T-helper 2 cell (primary cell): Measurements from ENCODE around the gene RPS3A.
"Not testable (repeated sequence)": the region's sequence is repeated elsewhere in the genome, so short reads cannot be mapped to it uniquely, and the experiment has no call there.

Source experiments
- DNase-seq, 5 experiments: peaks; one replicate each; pipeline versions ENCODE4 v3.0.0 to v3.0.0-alpha.2; 2012 to 2022
- total RNA-seq, 2 donors: gene quantifications; one replicate each; lab custom pipeline; 2026; lab: John Stamatoyannopoulos, UW

The RPS3A gene
- 952 to 1,320 reads per million in 2 donors for total RNA-seq

DNA sequence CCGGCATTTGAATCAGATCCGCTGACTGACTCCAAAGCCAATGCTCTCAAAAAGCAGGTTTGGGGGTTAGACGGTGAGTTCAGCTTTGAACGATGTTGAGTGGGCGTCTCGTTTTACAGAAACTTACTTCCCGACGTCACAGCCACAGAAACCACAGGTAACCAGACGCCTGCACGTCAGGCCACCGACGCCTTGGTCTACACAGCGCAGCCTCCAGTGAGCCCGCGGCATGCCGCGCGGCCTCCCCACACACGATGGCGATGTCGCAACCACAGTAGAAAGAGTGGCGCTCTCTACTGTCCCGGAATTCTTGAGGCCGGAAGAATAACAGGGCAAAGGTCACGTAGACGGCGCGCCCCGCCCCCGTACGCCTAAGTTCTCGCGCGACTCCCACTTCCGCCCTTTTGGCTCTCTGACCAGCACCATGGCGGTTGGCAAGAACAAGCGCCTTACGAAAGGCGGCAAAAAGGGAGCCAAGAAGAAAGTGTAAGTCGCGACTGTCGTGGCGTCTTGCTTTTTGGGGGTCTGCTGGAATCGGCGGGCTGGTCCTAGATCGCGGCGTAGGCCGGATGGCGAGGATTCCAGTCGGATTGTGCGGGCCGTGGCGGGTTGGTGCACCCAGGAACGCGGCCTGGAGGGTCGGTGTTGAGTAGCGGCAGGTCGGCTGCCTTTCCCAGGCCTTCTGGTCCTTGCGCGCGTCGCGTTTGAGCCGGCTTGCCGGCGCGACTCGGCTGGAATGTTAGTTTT, at the start of gene RPS3A:
RPS3A (plus strand) TSS at position 400 of the 747 bp plus-strand sequence; CDS start at position 425, 25 bp downstream.
- DNase-seq: peak; percentile 91 to 99 (median 96)

DNA sequence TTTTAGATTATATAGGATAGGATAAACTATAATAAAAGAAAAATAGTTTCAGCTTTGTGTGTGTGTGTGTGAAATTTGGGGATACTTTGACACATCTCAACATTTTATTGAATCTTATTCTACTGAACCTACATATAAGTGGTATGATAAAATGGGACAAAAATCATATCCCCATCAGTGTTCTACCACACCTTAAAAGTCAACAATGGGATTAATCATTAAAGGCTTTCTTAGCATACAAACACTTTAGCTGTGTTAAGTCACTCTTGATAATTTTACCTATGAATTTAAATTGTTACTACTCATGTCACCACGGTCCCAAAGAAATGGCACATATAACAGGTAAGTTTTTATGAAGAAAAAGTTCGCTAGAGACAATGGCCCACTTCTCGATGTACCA, 46.6 kb upstream of the RPS3A start:
- no peak for DNase-seq

DNA sequence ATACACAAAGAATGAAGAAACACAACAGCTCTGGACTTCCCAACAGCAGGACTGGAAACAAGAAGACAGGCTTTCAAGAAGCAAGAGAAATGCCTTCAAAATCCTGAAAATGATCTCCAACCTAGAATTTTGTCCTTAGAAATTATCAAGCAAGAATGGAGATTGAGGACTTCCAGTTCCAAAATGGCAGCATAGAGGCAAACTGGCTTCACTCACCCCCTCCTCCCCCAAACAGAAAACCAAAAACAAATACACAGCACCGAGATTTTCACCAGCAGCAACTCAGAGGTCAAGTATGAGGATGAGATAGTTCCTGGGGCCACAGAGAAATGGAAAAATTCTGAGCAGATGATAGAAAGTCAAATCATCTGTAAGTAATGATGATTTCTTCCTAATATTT, 43.9 kb upstream of the RPS3A start:
- DNase-seq: no peak

DNA sequence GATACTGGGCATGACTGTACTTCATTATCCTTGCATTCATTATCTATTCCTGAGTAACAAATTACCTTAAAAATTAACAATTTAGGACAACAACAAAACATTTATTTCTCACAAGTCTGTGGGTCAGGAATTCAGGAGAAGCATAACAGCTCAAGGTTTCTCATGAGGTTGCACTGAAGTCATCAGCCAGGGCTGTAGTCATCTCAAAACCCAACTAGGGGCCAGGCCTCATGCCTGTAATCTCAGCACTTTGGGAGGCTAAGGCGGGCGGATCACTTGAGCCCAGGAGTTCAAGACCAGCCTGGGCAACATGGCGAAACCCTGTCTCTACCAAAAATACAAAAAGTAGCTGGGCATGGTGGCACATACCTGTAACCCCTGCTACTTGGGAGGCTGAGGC, 36.3 kb upstream of the RPS3A start:
- DNase-seq: not testable (repeated sequence)

DNA sequence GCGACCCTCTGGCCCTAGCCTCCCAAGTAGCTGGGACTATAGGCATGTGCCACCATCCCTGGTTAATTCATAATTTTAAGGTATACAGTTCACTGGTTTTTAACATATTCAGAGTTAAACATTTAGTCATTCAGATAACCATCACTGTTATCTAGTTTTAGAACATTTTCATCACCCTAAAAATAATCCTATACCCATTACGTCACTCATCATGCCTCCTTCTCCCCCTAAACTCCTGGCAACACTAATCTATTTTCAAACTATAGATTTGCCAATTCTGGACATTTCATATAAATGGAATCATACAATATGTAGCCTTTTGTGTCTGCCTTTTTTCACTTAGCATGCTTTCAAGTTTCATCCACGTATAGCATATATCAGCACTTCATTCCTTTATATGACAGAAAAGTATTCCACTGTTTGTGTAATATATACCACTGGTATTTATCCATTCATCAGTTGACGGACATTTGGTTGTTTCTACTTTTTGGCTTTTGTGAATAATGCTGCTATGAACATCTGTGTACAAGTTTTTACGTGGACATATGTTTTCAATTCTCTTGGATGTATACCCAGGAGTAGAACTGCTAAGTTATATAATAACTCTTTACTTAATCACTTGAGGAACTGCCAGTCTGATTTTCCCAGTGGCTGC, 32.0 kb upstream of the RPS3A start:
- no peak for DNase-seq

DNA sequence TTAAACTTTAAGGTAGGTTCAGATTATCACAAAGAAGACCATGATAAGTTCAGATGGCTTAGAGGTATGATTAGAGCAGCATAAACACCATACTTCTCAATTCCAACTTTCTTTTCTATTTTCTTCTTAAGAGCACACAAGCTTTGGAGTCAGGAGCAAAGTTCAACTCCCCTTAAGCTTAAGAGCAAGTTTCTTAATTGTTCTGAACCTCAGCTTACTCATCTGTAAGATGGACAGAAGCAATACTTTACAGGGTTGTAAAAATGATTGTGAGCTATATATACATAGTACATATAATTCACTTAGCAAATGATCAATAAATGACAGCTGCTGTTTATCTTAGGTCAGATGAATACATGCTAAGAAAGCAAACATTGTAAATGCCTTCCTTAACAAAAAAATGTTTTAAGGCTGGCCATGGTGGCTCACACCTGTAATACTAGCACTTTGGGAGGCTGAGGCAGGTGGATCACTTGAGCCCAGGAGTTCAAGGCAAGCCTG, 25.0 kb upstream of the RPS3A start:
- DNase-seq: no peak

DNA sequence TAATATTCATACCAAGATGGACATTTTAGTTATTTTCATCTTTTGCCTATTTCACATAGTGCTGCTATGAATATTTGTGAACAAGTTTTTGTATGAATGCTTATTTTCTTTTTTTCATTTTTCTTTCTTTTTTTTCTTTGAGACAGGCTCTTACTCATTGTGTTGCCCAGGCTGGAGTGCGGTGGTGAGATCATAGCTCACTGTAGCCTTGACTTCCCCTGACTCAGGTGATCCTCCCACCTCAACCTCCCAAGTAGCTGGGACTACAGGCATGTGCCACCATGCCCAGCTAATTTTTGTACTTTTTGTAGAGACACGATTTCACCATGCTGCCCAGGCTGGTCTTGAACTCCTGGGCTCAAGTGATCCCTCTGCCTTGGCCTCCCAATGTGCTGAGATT, 21.4 kb upstream of the RPS3A start:
- not testable (repeated sequence) for DNase-seq

DNA sequence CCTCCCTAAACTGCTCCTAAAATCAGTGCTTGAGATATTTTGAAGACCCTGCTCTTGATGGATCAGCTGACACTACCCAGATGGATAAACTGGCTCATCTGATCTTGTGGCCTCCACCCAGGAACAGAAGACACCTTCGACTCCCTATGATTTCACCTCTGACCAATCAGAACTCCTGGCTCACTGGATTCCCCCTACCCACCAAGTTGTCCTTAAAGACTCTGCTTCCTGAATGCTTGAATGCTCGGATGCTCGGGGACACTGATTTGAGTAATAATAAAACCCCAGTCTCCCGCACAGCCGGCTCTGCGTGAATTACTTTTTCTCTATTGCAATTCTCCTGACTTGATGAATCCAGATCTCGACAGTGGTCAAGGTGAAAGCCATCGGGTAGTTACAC, 12.0 kb upstream of the RPS3A start:
- DNase-seq: no peak

DNA sequence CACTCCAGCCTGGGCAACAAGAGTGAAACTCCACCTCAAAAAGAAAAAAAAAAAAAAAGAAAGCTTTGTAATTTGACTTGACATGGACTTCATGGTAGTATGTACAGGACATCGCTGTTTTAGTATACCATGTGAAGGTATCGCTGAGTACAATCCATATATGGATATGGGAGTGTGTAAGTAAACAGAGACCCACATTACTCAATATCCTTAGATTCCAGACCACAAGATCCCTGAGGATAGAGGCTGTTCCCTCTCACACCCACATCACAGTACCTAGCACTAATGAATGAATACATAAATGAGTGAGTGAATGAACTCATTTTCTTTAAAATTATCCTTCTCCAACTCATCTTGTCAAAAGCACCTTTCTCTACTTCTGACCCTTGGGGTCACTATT, 8.4 kb upstream of the RPS3A start:
- DNase-seq: no peak

DNA sequence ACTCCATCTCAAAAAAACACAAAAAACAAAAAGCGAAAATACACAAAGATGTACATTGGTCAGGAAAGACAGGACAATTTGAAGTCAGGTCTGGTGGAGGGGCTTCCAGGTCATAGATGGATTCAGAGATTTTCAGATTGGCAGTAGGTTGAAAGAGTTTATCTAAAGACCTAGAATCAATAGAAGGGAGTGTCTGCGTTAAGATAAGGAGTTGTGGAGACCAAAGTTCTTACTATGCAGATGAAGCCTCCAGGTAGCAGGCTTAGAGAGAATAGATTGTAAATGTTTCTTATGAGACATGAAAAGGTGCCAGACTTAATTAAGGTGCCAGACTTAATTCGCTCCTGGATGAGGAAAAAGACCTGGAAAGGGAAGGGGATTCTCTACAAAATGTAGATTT, 6.9 kb upstream of the RPS3A start:
- DNase-seq: no peak

DNA sequence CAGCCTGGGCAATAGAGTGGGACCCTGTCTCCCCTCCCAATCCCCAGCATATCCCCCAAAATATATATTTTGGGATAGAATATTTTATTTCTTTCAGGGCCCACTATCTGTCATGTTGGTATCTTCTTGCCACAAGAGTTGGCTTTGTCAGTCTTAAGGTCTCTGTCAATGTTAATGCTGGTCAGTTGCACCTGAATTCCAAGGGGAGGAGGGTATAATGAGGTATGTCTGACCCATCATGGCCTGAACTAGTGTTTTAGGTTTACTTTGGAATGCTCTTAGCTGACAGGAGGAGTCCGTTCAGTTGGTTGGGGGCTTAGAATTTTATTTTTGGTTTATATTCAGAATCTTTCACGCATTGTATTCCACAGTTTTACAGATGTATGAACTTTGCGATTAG, 6.2 kb upstream of the RPS3A start:
- no peak for DNase-seq

DNA sequence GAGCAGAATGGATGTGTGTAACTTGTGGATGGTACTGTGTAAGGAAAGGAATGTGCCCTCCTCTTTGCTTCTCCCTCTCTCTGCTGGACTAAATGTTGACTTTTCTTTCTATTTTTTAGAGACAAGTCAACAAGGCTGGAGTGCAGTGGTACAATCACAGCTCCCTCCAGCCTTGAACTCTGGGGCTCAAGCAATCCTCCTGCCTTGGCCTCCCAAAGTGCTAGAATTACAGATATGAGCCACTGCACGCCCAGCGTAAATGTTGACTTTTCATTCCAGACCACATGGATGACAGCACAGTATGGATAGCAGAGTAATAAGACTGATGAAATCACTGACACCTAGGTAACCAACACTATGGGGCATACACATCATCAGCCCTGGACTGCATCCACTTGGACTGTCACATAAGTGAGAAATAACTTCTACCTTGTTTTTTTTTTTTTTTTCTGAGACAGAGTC, 5.1 kb upstream of the RPS3A start:
- DNase-seq: no peak

DNA sequence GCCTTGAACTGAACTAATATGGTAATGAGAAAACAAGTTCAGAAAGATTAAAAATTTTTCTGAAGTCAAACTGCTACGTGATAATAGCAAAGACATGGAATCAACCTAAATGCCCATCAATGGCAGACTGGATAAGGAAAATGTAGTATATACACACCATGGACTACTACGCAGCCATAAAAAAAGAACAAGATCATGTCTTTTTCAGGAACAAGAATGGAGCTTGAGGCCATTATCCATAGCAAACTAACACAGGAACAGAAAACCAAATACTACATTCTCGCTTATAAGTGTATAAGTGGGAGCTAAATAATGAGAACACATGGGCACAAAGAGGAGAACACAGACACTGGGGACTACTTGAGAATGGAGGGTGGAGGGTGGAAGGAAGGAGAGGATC, 4.3 kb upstream of the RPS3A start:
- no peak for DNase-seq

DNA sequence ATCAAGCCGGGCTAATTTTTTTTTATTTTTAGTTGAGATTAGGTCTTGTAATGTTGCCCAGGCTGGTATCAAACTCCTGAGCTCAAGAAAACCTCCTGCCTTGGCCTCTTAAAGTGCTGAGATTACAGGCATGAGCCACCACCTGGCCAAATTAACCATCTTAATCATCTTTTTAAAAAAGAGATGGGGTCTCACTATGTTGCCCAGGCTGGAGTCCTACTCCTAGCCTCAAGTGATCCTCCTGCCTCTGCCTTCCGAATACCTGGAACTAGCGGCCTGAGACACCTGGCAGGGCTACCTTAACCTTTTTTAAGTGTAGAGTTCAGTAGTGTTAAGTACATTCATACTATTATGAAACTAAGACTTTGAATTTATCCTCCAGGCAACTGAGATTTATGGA, 1.7 kb upstream of the RPS3A start:
- DNase-seq: no peak

DNA sequence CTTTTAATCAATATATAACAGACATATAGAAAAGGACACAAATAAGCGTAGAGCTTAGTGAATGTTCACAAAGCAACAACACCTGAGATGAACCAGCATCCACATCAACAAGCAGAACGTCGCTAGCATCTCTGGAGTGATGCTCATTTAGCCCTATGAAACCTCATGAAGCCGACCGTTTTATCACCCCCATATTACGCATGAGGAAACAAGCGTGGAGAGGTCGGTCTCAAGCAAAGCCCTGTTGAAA, 524 bp upstream of the RPS3A start:
- DNase-seq: no peak

DNA sequence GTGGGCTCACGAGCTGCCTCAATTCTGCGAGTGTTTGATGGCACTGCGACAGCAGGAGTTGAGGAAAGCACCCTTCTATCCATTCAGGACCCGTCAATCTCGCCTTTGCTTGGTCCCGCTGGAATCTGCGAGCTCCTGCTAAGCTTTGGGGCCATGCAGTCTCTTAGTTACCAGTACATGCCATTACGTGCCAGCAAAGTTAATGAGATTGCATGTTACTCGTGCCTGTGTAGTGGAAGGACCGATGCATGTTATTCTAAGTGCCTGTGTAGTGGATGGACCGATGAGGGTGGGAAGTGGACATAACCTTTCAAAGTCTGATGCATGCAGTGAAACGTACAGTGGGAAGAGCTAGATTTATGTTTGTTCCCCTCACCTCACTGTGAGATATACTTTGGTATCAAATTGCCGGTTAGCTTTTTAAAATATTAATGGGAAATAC, 569 bp downstream of the RPS3A start:
- no peak for DNase-seq

DNA sequence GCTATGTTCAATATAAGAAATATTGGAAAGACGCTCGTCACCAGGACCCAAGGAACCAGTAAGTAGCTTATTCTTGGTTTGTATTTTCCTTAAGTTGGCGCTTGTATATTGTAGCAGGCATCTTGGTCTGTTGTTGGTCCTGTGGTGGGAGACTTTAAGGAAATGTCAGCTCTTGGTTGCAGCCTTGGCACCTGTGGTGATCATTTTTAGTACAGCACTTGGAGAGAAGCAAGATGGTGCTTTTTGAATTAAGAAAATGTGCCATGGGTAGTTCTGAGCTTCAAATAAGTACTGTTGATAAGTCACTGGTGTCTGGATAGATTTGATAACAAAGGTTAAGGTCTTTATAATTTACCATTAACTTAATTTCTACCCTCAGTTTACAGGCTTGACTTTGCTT, 1.1 kb downstream of the RPS3A start:
- peak in 1 of 5 experiments; percentile 34 for DNase-seq

DNA sequence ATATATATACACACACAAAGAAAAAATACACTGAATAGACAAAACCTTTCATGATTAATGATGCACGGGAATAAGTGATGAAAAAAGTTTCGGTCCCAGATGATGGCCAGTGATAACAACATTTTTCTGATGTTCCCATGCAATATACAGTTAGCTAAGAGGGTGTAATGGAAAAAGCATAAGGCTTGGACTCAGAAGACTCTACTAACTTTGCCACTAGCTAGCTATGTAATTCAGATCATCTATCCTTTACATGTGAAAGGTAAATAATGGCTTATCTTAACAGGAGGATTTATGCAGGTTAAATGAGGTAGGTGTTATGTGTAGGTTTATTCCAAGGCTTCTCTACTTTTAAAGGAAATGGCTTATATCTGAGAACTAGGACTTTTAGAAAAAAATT, 4.3 kb downstream of the RPS3A start:
- DNase-seq: no peak

DNA sequence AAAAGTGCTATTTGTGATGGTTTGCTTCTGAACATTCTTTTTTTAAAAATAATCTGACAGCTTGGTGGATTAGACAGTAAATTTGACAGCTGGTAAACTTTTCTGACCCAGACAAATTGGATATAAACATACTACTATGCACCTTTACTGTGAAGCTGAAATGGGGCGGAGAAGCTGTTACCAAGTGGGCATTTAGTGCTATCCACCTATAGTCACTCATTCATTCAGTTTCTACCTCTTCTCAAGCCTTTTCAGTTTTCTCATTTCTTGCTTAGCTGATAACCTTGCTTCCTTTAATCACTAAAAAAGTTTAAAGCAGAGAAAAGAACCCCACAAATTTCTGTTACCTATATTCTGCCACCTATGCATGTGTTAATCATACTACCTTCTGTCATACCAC, 5.2 kb downstream of the RPS3A start:
- no peak for DNase-seq

DNA sequence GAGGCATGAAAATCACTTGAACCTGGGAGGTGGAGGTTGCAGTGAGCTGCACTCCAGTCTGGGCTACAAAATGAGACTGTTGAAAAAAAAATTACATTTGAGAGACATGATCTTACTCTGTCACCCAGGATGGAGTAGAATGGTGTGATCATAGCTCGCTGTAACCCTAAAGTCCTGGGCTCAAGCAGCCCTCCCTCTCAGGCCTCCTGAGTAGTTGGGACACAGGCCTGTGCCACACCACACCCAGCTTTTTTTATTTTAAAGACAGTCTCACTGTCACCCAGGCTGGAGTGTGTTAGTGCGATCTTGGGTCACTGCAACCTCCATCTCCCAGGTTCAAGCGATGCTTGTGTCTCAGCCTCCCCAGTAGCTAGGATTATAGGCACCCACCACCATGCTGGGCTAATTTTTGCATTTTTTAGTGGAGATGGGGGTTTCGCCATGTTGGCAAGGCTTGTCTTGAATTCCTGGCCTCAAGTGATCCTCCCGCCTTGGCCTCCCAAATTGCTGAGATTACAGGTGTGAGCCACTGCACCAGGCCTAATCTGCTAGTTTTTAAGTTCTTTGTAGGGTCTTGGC, 6.1 kb downstream of the RPS3A start:
- no peak for DNase-seq

DNA sequence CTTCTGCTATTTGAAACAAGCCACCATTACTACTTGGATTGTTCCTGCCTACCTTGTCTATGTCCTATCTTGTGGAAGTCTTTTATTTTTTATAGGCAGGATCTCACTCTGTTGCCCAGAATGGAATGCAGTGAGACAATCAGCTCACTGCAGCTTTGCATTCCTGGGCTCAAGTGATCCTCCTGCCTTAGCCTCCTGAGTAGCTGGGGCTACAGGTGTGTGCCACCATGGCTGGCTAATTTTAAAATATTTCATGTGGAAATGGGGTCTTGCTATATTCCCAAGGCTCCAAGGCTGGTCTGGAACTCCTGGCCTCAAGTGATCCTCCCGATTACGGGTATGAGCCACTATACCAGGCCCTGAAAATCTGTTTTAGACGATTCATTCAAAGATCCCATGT, 7.6 kb downstream of the RPS3A start:
- DNase-seq: no peak

DNA sequence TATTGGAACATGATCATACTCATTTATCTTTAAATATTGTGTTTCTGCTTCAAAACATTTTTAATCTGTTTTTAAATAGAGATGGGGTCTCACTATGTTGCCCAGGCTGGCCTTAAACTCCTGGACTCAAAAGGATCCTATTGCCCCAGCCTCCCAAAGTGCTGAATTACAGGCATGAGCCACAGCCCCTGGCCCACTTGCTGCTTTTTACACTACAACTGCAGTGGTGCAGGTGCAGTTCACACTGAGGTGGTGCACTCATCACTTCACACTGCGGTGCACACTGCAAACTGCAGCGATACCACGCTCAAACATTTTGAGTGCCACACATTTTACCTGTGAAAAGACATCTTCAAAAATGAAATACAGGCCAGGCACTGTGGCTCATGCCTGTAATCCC, 10.8 kb downstream of the RPS3A start:
- no peak for DNase-seq

DNA sequence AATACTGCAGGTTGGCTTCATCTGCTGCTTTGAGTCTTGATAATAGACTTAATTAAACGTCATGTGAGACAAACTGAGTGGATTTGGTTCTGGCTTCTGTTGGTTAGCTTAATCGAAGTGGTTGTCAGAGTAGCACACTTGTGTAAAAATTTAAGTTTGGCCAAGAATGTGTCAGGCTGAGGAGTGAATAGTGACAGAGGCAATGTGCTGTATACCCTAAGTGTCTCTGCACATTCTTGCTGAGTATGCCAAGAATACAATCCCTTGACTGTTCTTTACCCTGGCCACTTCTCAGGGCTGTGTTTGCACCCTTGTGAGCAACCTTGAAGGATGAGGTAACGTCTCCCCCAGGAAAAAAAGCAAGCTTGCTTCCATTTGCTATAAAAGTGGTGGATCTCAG, 14.9 kb downstream of the RPS3A start:
- DNase-seq: no peak

DNA sequence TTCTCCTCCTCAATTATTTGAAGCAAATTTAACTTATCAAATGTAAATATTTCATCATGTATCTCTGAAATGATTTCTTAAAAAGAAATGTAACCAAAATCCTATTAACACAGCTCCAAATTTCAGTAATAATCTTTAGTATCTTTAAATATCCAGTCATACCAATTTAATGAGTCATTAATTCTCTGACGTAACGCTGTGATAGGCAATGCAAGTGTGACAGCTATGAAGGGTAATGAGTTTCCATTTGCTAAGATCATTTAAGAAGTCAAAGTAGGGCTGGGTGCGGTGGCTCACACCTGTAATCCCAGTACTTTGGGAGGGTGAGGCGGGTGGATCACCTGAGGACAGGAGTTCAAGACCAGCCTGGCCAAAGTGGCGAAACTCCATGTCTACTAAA, 15.6 kb downstream of the RPS3A start:
- DNase-seq: no peak
